Uterus (tissue), 2 donors: ENCODE measurements around the gene RCN2.
A peak's percentile ranks its signal among the peaks of the same experiment; 100 is the strongest.

Experiments used
- POLR2A ChIP-seq, 2 donors: fragments of 450-650 bp; IDR thresholded peaks; one replicate each; pipeline ENCODE4 v1.6.1; 2016; ENCODE audit warnings: antibody characterized with exemption in 2 of 2, mild to moderate bottlenecking in 1 of 2, moderate library complexity in 1 of 2
- TF ChIP-seq, protein P1 (sequence below), 4 experiments: fragments of 200-600 bp in 2 of 4; fragments of 450-650 bp in 2 of 4; sonication (generic) in 2 of 4; IDR thresholded peaks; one replicate each; pipeline ENCODE4 v1.5.1; 2016 to 2019; ENCODE audit warnings: antibody characterized with exemption in 4 of 4, mild to moderate bottlenecking in 2 of 4, moderate library complexity in 1 of 4

DNA sequence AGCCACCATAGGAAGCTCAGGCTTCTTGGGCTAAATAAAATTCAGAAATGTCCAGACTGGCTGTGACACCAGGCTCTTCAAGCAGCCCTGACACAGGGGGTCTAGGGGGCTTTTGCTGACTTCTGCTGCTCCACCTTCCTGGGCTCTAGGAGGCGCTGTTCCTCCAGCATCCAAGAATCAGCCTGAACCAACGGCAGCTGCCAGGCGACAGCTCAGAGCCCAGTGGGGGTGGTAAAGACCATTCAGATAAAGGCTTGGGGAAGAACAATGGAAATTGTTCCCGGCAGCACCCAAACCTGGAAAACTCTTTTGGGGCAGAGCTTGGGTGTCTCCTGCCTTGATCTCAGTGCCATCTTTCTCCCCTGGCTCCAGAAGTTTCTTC is 41.8 kb downstream of the RCN2 start:
- TF ChIP-seq, protein P1, sequence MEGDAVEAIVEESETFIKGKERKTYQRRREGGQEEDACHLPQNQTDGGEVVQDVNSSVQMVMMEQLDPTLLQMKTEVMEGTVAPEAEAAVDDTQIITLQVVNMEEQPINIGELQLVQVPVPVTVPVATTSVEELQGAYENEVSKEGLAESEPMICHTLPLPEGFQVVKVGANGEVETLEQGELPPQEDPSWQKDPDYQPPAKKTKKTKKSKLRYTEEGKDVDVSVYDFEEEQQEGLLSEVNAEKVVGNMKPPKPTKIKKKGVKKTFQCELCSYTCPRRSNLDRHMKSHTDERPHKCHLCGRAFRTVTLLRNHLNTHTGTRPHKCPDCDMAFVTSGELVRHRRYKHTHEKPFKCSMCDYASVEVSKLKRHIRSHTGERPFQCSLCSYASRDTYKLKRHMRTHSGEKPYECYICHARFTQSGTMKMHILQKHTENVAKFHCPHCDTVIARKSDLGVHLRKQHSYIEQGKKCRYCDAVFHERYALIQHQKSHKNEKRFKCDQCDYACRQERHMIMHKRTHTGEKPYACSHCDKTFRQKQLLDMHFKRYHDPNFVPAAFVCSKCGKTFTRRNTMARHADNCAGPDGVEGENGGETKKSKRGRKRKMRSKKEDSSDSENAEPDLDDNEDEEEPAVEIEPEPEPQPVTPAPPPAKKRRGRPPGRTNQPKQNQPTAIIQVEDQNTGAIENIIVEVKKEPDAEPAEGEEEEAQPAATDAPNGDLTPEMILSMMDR (IDR thresholded peaks at IDR 0.05) = peak in 3 of 4 experiments; percentile 10 to 19 (median 12)
- TF ChIP-seq POLR2A (IDR thresholded peaks at IDR 0.05) = no peak
